HepG2 (cell line): ENCODE measurements around the gene XAGE1A.
"Not testable (repeated sequence)": the region's sequence is repeated elsewhere in the genome, so short reads cannot be mapped to it uniquely, and the experiment has no call there.

Experiments used
- CTCF ChIP-seq: sonication (generic); formaldehyde crosslinking; IDR thresholded peaks from 2 replicates; pipeline ENCODE4 v1.5.0; 2020; ENCODE audit warnings: mild to moderate bottlenecking, missing genetic modification reagents, moderate library complexity
- MYC ChIP-seq: sonication (generic); formaldehyde crosslinking; IDR thresholded peaks from 2 replicates; pipeline ENCODE4 v1.9.0; 2021; ENCODE audit warnings: missing genetic modification reagents, borderline replicate concordance
- ZBTB37 ChIP-seq: sonication (generic); formaldehyde crosslinking; IDR thresholded peaks from 2 replicates; pipeline ENCODE4 v1.4.0; 2020; ENCODE audit warnings: mild to moderate bottlenecking, missing genetic modification reagents
- ZBTB42 ChIP-seq: sonication (generic); formaldehyde crosslinking; IDR thresholded peaks from 2 replicates; pipeline ENCODE4 v1.5.0; 2020; ENCODE audit warnings: mild to moderate bottlenecking, missing genetic modification reagents
- ZNF362 ChIP-seq: sonication (generic); formaldehyde crosslinking; IDR thresholded peaks from 2 replicates; pipeline ENCODE4 v1.4.0; 2020; ENCODE audit warnings: missing genetic modification reagents, mild to moderate bottlenecking, borderline replicate concordance
- ZSCAN12 ChIP-seq: sonication (generic); formaldehyde crosslinking; IDR thresholded peaks from 2 replicates; pipeline ENCODE4 v1.9.0; 2021; ENCODE audit warnings: mild to moderate bottlenecking, missing genetic modification reagents

- not testable (repeated sequence) for TF ChIP-seq ZSCAN12 (CRISPR knock-in tag); CTCF (CRISPR knock-in tag); ZBTB37 (CRISPR knock-in tag); ZBTB42; MYC; ZNF362 (CRISPR knock-in tag)
These were observed at the start of gene XAGE1A for GRCh38 chrX:52495545-52496418.
